Transverse colon (tissue), 4 donors: ENCODE data around the gene SLIT3. TPM values are rescaled to one million over a fixed set of nuclear protein-coding genes. Genes with fewer than 3 reads are reported as not detected.

Experiments used
- DNase-seq: peaks from one replicate; pipeline ENCODE4 v3.0.0-alpha.2; 2019
- H3K27ac ChIP-seq, 4 donors: fragments of 200-600 bp; sonication (generic); 2 replicates each; pipeline ENCODE4 v1.5.1; 2016 to 2018; ENCODE audit warnings: inconsistent platforms in 4 of 4
- H3K27me3 ChIP-seq: fragments of 200-600 bp; sonication (generic); 2 replicates; pipeline ENCODE4 v1.5.1; 2017; ENCODE audit warnings: inconsistent platforms
- H3K36me3 ChIP-seq, 4 donors: fragments of 200-600 bp; sonication (generic); 2 replicates each; pipeline ENCODE4 v1.5.1; 2017 to 2019; ENCODE audit warnings: inconsistent platforms in 4 of 4
- H3K4me1 ChIP-seq, 4 donors: fragments of 200-600 bp; sonication (generic); 2 replicates each; pipeline ENCODE4 v1.5.1; 2017 to 2020; ENCODE audit warnings: inconsistent platforms in 4 of 4
- H3K4me3 ChIP-seq, 4 donors: fragments of 200-600 bp; sonication (generic); 1 replicate in 1 of 4; 2 replicates in 3 of 4; pipeline versions ENCODE4 v1.5.1 to v1.6.1; 2017 to 2019; ENCODE audit warnings: inconsistent platforms in 4 of 4
- H3K9me3 ChIP-seq, 2 donors: fragments of 200-600 bp; sonication (generic); 2 replicates each; pipeline ENCODE4 v1.5.1; 2017 to 2019; ENCODE audit warnings: inconsistent platforms in 2 of 2
- EP300 ChIP-seq: sonication (generic); formaldehyde crosslinking; IDR thresholded peaks from one replicate; pipeline ENCODE4 v1.6.1; 2017; ENCODE audit warnings: antibody characterized with exemption, low read depth
- POLR2A ChIP-seq: fragments of 450-650 bp; IDR thresholded peaks from one replicate; pipeline ENCODE4 v1.6.1; 2016; ENCODE audit warnings: antibody characterized with exemption, mild to moderate bottlenecking, moderate library complexity
- POLR2AphosphoS5 ChIP-seq, 3 donors: sonication (generic); formaldehyde crosslinking; IDR thresholded peaks; one replicate each; pipeline ENCODE4 v1.6.1; 2016; ENCODE audit warnings: antibody characterized with exemption in 3 of 3
- WGBS, 2 donors: methylation state at CpG; one replicate each; pipeline ENCODE4 v1.1.5; 2018; ENCODE audit warnings: low coverage in 1 of 2; 5-methylcytosine and 5-hydroxymethylcytosine counted together
- in situ Hi-C, 4 donors: fragments of 200-750 bp; cut with MboI; loops; one replicate each; pipeline versions ENCODE4 v1.15.0 to v1.15.1; 2017; ENCODE audit warnings: low sequenced_read_pairs in 3 of 4, low pct_ligation_motif_present in 1 of 4, low pct_unique_long_range_greater_than_20kb in 1 of 4
- intact Hi-C: fragments of 100-400 bp; cut with DNase I; formaldehyde crosslinking; loops from one replicate; pipeline ENCODE4 v1.15.1; 2023; ENCODE audit warnings: low total_unique reads
- total RNA-seq, 4 donors: library from RNA; depleted of rRNA; stranded (reverse); fragments of >200 nt; gene quantifications; one replicate each; pipeline ENCODE4 v1.1.0, GENCODE V29; 2016
- TF ChIP-seq, protein P1 (sequence below), 5 experiments: fragments of 200-600 bp in 3 of 5; fragments of 450-650 bp in 2 of 5; sonication (generic) in 3 of 5; IDR thresholded peaks; 1 replicate in 2 of 5; 2 replicates in 3 of 5; pipeline ENCODE4 v1.5.1; 2016 to 2017; ENCODE audit warnings: antibody characterized with exemption in 5 of 5, inconsistent platforms in 3 of 5, mild to moderate bottlenecking in 2 of 5, moderate library complexity in 1 of 5

SLIT3 gene
- total RNA-seq, 4 donors from 2014 or later, result 6.7 to 60.5 (median 9.6) TPM

DNA sequence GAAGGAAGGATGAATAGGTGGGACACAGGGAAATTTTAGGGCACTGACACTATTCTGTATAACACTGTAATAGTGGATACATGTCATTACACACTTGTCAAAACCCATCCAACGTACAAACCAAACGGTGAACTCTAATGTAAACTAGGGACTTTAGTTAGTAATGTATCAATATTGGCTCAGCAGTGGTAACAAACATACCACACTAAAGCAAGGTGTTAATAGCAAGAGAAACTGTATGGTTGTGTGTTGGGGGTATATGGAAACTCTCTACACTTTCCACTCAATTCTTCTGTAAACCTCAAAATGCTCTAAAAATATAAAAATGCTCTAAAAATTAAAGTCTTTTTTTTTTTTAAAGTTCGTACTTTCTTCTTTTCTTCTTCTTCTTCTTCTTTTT is 428.7 kb downstream of the SLIT3 start:
- DNase-seq, result no peak
- Histone ChIP-seq H3K4me3 (no peak overlapping the region), H3K27me3 (no peaks in the 10 kb centered on the region), H3K9me3 (no peaks in the 10 kb centered on the region), H3K4me1 (no peaks in the 10 kb centered on the region), H3K27ac (no peak overlapping the region), H3K36me3 (no peaks in the 10 kb centered on the region)
- 75 to 81% methylated on average over 3 of the region's 3 CpGs for WGBS, 2 donors
- TF ChIP-seq, protein P1, sequence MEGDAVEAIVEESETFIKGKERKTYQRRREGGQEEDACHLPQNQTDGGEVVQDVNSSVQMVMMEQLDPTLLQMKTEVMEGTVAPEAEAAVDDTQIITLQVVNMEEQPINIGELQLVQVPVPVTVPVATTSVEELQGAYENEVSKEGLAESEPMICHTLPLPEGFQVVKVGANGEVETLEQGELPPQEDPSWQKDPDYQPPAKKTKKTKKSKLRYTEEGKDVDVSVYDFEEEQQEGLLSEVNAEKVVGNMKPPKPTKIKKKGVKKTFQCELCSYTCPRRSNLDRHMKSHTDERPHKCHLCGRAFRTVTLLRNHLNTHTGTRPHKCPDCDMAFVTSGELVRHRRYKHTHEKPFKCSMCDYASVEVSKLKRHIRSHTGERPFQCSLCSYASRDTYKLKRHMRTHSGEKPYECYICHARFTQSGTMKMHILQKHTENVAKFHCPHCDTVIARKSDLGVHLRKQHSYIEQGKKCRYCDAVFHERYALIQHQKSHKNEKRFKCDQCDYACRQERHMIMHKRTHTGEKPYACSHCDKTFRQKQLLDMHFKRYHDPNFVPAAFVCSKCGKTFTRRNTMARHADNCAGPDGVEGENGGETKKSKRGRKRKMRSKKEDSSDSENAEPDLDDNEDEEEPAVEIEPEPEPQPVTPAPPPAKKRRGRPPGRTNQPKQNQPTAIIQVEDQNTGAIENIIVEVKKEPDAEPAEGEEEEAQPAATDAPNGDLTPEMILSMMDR (IDR thresholded peaks at IDR 0.05), result no peak
- no peak for TF ChIP-seq POLR2A
- TF ChIP-seq EP300, result no peak
- TF ChIP-seq POLR2AphosphoS5 (IDR thresholded peaks at IDR 0.05), result no peak
- intact Hi-C loops, result no loop called here
- in situ Hi-C loops, result no loop called here

DNA sequence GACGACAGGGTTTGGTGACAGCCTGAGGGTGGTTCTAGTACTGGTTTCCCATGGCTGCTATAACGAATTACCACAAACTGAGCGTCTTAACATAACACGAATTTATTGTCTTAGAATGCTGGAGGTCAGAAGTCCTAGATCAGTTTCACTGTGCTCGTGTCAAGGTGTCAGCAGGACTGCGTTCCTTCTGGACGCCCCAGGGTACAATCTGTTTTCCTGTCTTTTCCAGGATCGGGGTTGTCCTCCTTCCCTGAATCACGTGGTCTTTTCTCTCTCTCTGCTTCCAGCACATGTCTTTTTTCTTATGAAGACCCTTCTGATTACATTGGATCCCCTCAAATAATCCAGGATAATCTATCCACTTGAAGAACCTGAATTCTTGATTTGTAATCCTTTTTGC is 430.0 kb downstream of the SLIT3 start:
- no peaks in the 10 kb centered on the region for H3K27me3 ChIP-seq
- 64 to 78% methylated on average over 9 of the region's 9 CpGs for WGBS, 2 donors
- H3K36me3 ChIP-seq, result no peaks in the 10 kb centered on the region
- TF ChIP-seq, protein P1 (IDR thresholded peaks at IDR 0.05), result no peak
- no peak for TF ChIP-seq EP300
- no peak for TF ChIP-seq POLR2A
- TF ChIP-seq POLR2AphosphoS5 (IDR thresholded peaks at IDR 0.05), result no peak
- H3K27ac ChIP-seq, result no peak overlapping the region
- no peaks in the 10 kb centered on the region for H3K4me1 ChIP-seq
- no peaks in the 10 kb centered on the region for H3K9me3 ChIP-seq
- DNase-seq, result no peak
- no peak overlapping the region for H3K4me3 ChIP-seq
- in situ Hi-C loops (no loop called here), intact Hi-C loops (no loop called here)

DNA sequence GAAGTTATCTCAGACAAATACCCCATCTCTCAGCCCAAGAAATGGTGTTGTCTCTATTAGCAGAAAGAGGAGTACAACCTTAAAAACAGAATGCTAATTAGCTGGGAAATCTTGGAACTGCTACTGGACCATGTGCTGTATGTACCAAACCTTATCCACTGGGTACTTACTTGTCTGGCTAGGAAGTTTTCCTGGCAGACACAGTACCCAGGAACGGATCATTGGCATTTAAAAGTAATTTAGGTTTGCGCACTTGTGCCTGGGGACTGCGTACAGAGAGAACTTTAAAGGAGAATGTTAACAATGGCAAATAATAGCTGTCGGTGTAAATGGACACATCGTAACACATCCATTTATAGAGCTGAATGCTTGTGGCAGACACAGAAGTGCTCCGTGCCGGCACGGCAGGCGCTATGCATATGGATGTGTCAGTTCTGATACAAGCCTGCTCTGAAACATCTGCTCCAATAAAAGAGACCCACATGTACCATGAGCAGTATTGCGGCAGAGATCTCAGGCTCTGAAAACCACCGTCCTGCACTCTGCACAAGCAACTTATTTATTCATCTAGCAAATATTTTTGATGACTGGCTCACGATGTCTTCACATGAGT is 431.2 kb downstream of the SLIT3 start:
- Histone ChIP-seq H3K4me3 (no peak overlapping the region), H3K9me3 (no peaks in the 10 kb centered on the region), H3K36me3 (no peaks in the 10 kb centered on the region), H3K27me3 (no peaks in the 10 kb centered on the region), H3K4me1 (no peaks in the 10 kb centered on the region), H3K27ac (no peak overlapping the region)
- intact Hi-C loops (no loop called here), in situ Hi-C loops (no loop called here)
- 56 to 59% methylated on average over 11 to 12 of the region's 12 CpGs for WGBS, 2 donors
- no peak for TF ChIP-seq POLR2A
- no peak for TF ChIP-seq POLR2AphosphoS5 (IDR thresholded peaks at IDR 0.05)
- TF ChIP-seq, protein P1 (IDR thresholded peaks at IDR 0.05), result no peak
- no peak for TF ChIP-seq EP300
- no peak for DNase-seq

DNA sequence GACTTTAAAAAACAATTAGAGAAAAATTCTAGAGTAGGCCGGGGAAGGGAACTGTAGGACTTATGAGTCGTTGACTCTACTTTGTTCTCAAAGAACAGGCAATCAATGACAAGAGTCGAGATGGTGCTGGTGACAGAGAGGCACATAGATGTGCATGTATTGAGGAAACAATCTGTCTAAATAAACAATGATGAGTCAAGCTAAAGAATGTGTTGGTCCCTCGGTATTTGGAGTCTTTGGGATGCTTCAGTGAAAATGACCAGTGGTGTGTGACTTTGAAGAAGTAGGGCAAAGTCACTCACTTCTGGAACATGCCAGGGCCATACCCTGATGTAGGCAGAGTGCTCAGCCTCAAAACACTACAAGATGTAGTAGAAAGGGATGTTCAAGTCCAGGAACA is 433.7 kb downstream of the SLIT3 start:
- H3K27me3 ChIP-seq, result no peaks in the 10 kb centered on the region
- intact Hi-C loops (no loop called here), in situ Hi-C loops (no loop called here)
- WGBS, 2 donors, result 85 to 87% methylated on average over 4 of the region's 4 CpGs
- TF ChIP-seq EP300, result no peak
- TF ChIP-seq, protein P1 (IDR thresholded peaks at IDR 0.05), result no peak
- TF ChIP-seq POLR2AphosphoS5 (IDR thresholded peaks at IDR 0.05), result no peak
- no peak for TF ChIP-seq POLR2A
- no peak for DNase-seq
- H3K36me3 ChIP-seq, result no peaks in the 10 kb centered on the region
- no peaks in the 10 kb centered on the region for H3K4me1 ChIP-seq
- H3K4me3 ChIP-seq, result no peak overlapping the region
- no peaks in the 10 kb centered on the region for H3K9me3 ChIP-seq
- no peak overlapping the region for H3K27ac ChIP-seq
